HG02943 (cell line): ENCODE results near the gene TSC2.

Experiments
- ATAC-seq: cut with Tn5 transposase; IDR thresholded peaks from one replicate; pipeline ENCODE4 v1.9.1; 2021; ENCODE audit warnings: mild to moderate bottlenecking, low read depth, moderate library complexity; ENCODE audit not compliant: unreplicated experiment

The TSC2 gene

GRCh38 chr16:2082983-2083364 lies 35.2 kb downstream of the TSC2 start:
- ATAC-seq, result no peak

DNA sequence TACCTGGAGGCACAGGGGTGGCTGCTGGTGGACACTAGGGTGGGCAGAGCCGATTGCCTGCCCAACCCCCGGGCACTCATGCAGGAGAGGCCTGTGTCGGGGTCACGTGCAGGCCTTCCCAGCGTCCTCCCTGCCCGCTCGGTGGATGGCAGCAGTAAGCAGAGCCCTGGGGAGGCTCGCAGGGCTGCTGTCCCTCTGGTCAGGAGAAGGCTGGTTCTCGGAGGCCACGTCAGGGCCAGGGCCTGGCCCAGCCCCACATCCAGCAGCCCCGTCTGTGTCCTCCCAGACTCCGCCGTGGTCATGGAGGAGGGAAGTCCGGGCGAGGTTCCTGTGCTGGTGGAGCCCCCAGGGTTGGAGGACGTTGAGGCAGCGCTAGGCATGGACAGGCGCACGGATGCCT lies 35.6 kb downstream of the TSC2 start:
- ATAC-seq, result no peak

DNA sequence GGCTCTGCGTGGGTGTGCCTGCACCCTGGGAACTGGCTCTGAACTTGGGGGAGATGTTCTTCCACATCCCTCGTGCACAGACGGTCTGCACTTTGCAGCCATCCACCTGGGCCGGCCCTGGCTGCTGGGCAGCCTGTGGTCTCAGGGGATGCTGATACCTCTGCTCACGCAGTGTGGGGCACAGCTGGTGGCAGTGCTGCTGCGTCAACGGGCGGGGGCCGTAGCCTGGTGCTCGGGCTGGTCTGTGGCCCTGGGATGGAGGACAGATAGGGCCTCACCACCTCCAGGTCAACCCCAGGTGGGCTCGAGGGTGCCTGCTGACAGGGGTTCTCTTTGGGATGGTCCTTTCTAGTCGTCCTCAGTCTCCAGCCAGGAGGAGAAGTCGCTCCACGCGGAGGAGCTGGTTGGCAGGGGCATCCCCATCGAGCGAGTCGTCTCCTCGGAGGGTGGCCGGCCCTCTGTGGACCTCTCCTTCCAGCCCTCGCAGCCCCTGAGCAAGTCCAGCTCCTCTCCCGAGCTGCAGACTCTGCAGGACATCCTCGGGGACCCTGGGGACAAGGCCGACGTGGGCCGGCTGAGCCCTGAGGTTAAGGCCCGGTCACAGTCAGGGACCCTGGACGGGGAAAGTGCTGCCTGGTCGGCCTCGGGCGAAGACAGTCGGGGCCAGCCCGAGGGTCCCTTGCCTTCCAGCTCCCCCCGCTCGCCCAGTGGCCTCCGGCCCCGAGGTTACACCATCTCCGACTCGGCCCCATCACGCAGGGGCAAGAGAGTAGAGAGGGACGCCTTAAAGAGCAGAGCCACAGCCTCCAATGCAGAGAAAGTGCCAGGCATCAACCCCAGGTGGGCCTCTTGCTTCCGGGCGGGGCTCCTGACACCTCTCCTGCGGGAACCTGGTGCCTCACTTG lies 36.3 kb downstream of the TSC2 start:
- no peak for ATAC-seq

GRCh38 chr16:2084895-2085625 lies 37.3 kb downstream of the TSC2 start:
- ATAC-seq, result no peak

GRCh38 chr16:2085669-2086068 lies 37.9 kb downstream of the TSC2 start:
- no peak for ATAC-seq

- ATAC-seq, result no peak
Observed at GRCh38 chr16:2086106-2086742, 38.4 kb downstream of the TSC2 start.

DNA sequence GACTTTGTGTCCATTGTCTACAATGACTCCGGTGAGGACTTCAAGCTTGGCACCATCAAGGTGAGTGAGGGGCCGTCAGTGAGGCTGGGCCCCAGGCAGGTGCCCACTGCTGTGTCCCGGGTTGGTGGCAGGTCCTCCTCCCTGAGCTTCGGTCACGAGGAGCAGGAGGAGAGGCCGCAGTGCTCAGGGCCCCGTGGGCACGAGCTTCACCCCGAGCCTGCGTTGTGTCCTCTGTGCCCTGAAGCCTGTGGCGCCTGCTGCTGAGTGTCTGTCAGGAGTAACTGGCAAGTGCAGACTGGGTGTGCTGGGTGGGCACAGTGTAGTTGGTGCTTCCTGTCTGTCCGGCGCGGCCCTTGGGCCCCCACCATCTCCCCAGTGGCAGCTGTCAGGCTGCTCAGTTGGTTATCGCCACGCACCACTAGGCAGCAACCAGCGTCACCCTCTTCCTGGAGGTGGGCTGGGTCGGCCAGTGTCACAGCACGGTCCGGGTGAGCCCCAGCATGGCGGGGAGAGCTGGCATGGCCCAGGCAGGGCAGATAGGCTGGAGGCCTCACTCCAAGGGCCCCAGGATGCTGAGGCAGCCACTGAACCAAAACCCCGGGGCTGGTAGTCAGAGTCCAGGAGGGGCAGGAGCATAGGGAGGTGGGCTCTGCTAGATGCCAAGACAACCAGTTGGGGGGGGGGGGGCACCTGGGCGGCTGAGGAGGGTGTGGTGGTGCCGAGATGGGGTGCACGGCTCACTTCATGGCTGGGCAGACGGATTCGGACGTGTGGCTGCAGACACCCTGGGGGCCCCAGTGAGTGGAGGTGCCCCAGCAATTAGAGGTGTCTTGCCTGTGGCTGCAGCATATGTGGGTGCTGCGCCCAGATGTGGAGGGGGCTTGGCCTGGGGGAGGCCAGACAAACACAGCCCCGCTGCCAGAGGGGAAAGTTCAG lies 39.3 kb downstream of the TSC2 start:
- no peak for ATAC-seq

GRCh38 chr16:2087748-2088631 lies 40.2 kb downstream of the TSC2 start:
- ATAC-seq, result no peak

DNA sequence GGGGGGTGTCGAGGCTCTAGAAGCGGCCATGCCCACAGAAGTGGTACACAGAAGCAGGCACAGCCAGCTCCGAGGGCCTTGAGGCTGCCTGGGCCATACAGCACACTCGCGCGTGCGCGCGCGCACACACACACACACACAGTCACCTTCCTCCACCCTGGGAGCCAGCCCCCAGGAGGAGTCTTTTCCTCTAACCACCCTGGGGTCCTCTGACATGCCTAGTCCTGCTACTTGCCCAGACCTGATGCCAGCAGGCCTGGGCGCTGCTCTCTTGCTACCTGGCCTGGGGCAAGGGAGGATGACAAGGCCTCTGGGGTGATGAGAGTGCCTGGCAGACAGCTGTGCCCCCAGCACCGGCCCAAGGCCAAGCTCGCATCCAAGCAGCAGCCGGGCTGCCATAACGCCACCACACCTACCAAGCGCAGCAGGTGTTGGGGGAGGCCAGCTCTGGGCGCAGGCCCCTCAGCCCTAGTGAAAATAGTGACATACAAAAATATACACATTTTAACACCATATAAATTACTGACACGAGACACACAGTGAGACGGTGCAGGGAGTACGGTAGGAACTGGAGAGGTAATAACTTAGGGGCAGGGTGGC lies 41.1 kb downstream of the TSC2 start:
- no peak for ATAC-seq

- no peak for ATAC-seq
Observed at GRCh38 chr16:2089706-2090480, 42.1 kb downstream of the TSC2 start.

GRCh38 chr16:2090481-2090776 lies 42.6 kb downstream of the TSC2 start:
- ATAC-seq, result no peak

GRCh38 chr16:2090777-2091546 lies 43.2 kb downstream of the TSC2 start:
- ATAC-seq, result no peak

GRCh38 chr16:2091547-2092255 lies 43.9 kb downstream of the TSC2 start:
- no peak for ATAC-seq

DNA sequence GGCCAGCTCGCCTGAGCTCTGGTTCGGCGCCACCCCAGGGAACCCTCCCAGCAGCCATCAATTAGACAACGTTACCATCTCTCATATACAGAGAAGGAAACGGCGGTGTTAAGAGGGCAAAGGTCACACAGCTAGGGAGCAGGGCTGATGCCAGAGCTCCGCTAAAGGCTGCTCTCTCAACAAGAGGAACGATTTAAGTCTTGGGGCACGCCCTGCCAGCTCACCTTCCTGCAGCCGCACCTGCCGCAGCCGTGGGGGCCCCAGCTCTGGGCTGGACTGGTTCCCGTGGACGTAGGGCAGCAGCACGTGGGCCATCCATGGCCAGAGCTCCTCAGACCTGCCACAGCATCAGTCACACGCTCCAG lies 44.5 kb downstream of the TSC2 start:
- ATAC-seq, result no peak

DNA sequence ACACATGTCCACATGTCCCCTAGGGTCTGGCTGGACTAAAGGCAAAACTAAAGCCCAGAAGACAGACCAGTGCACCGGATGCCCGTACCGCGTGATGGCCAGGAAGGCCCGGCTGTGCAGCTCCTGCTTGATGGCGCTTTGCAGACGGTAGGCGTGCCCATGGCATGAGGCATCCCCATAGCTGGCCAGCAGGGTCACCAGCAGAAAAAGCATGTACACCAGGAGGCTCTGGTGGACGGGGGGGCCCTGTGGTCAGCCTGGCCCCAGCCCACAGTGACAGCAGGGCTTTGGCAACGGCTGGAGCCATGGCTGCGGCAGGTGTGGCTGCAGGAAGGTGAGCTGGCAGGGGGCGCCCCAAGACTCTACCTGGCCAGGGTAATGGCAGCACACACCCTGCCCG lies 45.1 kb downstream of the TSC2 start:
- no peak for ATAC-seq

DNA sequence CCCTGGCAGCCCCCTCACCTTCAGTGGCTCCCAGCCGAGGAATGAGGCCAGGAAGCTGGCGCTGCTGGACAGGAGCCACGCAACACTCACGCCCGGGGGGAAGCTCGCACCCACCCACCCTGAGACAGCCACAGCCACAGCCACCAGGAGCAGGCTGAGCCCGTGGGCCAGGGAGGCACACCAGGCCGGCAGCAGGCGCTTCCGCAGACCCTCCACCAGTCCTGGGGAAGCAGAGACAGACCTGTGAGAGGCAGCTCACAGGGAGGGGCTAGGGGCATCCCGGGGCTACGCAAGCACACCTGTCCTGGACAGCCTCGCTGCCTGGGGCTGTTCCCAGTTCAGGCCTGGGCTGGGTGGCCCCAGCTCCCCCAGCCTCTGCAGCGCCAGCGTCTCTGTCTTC lies 46.0 kb downstream of the TSC2 start:
- ATAC-seq, result no peak

DNA sequence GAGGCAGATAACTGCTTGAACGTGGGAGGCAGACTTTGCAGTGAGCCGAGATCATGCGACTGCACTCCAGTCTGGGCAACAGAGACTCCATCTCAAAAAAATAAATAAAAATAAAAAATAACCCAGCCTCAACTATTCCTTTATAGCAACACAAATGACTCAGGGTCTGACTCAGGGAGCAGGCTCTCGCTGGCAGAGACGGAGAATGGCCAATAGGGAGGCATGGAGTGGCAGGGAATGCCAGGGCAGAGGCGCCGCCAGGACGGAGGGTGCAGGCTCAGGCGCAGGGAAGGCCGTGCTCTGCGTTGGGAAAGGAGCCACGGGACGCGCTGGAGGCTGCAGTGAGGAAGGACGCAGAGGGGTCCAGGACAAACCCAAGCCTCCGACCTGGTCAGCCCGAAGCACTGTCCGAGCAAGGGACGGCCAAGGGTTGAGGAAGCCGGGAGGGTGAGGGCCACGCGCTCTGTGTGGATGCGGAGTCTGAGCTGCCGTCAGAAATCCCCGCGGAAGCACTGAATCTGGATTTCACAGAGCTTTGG lies 47.6 kb downstream of the TSC2 start:
- no peak for ATAC-seq
